ENCODE measurements around the gene MPDU1.

GRCh38 chr17:7636163-7636562 is 52.5 kb downstream of the MPDU1 start:
- TF ChIP-seq, protein P1, sequence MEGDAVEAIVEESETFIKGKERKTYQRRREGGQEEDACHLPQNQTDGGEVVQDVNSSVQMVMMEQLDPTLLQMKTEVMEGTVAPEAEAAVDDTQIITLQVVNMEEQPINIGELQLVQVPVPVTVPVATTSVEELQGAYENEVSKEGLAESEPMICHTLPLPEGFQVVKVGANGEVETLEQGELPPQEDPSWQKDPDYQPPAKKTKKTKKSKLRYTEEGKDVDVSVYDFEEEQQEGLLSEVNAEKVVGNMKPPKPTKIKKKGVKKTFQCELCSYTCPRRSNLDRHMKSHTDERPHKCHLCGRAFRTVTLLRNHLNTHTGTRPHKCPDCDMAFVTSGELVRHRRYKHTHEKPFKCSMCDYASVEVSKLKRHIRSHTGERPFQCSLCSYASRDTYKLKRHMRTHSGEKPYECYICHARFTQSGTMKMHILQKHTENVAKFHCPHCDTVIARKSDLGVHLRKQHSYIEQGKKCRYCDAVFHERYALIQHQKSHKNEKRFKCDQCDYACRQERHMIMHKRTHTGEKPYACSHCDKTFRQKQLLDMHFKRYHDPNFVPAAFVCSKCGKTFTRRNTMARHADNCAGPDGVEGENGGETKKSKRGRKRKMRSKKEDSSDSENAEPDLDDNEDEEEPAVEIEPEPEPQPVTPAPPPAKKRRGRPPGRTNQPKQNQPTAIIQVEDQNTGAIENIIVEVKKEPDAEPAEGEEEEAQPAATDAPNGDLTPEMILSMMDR (conservative IDR thresholded peaks at IDR 0.05; ENCODE audit: low read length): no peak
- no peak for TF ChIP-seq EZH2phosphoT487 (IDR thresholded peaks at IDR 0.05; ENCODE audit: borderline replicate concordance, low read depth, low read length)
